Omental fat pad (tissue), 4 donors: ENCODE measurements around the gene UTF1. TPM values are rescaled to one million over a fixed set of nuclear protein-coding genes. Genes with fewer than 3 reads are reported as not detected.

Experiments used
- ATAC-seq: fragments of 150-250 bp; one replicate; pipeline ENCODE4 v1.9.1; 2016; ENCODE audit warnings: mild to moderate bottlenecking, moderate library complexity; ENCODE audit not compliant: low FRiP score
- DNase-seq: peaks from one replicate; pipeline ENCODE4 v3.0.0-alpha.2; 2019; ENCODE audit warnings: low spot score
- total RNA-seq, 4 donors: library from RNA; depleted of rRNA; stranded (reverse); fragments of >200 nt; gene quantifications; one replicate each; pipeline ENCODE4 v1.1.0, GENCODE V29; 2016
- TF ChIP-seq, protein P1 (sequence below), 3 donors: fragments of 450-650 bp; IDR thresholded peaks; one replicate each; pipeline ENCODE4 v1.5.1; 2016 to 2017; ENCODE audit warnings: antibody characterized with exemption in 3 of 3, mild to moderate bottlenecking in 3 of 3, moderate library complexity in 2 of 3

The UTF1 gene
- total RNA-seq, 4 donors from 2014 or later = not detected

DNA sequence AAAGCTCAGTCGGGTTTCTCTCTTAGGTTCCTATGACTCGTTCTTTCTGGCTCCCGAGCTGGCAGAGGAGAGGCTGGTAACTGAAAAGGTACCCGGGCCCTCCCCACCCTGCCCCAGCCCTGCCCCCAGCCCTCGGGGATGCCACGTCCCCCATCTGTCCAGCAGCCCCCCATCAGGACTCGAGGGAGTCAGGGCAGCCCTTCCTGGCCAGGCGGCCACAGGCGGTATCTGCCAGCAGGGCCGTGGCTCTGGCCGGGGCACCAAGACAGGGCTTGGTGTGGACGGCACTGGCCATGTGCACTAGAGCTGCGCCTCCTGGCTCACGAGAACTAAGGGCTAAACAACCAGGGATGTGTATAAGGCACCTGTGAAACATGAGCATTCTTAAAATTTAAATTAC lies 40.3 kb upstream of the UTF1 start:
- TF ChIP-seq, protein P1, sequence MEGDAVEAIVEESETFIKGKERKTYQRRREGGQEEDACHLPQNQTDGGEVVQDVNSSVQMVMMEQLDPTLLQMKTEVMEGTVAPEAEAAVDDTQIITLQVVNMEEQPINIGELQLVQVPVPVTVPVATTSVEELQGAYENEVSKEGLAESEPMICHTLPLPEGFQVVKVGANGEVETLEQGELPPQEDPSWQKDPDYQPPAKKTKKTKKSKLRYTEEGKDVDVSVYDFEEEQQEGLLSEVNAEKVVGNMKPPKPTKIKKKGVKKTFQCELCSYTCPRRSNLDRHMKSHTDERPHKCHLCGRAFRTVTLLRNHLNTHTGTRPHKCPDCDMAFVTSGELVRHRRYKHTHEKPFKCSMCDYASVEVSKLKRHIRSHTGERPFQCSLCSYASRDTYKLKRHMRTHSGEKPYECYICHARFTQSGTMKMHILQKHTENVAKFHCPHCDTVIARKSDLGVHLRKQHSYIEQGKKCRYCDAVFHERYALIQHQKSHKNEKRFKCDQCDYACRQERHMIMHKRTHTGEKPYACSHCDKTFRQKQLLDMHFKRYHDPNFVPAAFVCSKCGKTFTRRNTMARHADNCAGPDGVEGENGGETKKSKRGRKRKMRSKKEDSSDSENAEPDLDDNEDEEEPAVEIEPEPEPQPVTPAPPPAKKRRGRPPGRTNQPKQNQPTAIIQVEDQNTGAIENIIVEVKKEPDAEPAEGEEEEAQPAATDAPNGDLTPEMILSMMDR (IDR thresholded peaks at IDR 0.05) = no peak
- ATAC-seq = no peak
- DNase-seq = no peak

DNA sequence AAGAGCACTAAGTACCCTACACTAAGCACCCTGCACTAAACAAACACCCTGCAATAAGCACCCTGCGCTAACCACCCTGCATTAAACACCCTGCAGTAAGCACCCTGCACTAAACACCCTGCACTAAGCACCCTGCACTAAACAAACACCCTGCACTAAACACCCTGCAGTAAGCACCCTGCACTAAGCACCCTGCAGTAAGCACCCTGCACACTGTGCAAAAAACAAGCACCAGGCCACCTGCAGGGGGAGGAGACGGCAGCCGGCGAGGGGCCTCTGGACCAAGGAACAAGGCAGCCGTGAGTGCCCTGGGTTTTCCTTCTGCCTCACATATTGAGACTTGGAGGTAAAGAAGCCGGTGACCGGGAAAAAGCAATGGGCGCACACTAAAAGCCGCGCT lies 39.8 kb upstream of the UTF1 start:
- DNase-seq (no peak), ATAC-seq (no peak)
- TF ChIP-seq, protein P1 (IDR thresholded peaks at IDR 0.05) = no peak

DNA sequence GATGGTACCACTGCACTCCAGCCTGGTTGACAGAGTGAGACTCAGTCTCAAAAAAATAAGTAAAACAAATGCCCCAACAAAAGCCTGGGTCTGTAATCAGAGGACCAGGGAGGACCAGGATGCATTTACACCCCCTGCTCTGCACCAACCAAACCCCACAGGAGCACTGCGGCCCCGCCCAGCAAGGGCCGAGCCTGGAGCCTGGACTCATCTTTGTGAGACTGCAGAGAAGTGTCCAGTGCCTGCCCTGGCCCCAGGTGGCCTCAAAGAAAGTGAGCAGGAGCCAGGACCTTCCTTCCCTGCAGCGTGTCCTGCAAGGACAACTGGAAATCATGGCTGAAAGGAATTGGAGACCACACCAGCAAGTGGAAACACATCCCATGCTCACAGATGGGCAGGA lies 38.4 kb upstream of the UTF1 start:
- ATAC-seq (no peak), DNase-seq (no peak)
- TF ChIP-seq, protein P1 (IDR thresholded peaks at IDR 0.05) = no peak

DNA sequence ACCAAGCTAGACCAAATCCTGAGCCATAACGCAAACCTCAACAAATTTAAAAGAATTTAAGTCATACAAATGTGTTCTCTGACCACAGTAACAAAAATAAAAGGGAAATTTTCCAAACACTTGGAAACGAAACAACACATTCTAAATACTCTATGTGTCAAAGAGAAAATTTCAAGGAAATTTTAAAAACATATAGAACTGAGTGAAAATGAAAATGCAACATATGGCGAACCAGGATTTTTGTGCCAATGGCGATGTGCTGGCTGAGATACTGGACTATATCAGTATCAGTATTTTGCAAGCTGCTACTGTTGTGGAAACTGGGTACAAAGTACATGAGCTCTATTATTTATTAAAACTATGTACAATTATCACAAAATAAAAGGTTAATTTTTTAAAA lies 35.9 kb upstream of the UTF1 start:
- ATAC-seq = no peak
- TF ChIP-seq, protein P1 (IDR thresholded peaks at IDR 0.05) = no peak
- DNase-seq = no peak

DNA sequence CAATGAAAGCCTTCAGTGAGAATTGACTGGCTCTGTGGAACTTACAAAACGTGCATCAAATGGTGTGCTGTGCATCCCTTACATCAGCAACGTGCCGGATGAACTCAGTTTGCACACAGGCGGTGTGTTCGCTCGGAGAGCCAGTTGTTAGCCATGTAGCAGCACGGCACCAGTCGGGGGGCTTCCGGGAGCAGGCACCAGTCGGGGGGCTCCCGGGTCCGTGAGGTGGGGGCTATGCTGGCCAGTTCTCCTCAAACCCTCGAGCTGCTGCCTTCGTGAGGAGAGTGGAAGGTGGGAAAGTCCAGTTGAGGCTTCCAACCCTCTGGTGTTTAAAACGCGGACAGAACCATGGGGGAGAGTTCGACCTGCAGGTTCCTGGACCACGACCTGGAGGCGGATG lies 34.9 kb upstream of the UTF1 start:
- DNase-seq (no peak), ATAC-seq (no peak)
- TF ChIP-seq, protein P1 (IDR thresholded peaks at IDR 0.05) = no peak

DNA sequence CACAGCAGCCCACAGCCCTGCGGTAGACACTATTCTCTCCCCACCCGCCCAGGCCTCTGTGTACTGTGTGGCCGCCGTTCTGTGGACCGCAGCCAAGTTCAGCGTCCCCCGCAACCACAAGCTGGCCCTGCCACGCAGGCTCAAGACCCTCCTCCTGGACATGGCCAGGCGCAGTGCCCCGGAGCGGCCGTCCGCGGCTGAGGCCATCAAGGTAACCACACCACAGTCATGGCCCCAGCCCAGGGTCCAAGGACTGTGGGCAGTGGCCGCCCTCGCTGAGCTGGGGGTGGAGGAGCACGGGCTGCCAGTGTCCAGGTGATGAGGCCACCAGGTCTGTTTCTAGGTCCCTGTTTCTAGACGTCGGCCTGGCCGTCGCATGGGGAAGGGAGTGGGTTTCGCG lies 34.4 kb upstream of the UTF1 start:
- DNase-seq (no peak), ATAC-seq (no peak)
- TF ChIP-seq, protein P1 (IDR thresholded peaks at IDR 0.05) = no peak

DNA sequence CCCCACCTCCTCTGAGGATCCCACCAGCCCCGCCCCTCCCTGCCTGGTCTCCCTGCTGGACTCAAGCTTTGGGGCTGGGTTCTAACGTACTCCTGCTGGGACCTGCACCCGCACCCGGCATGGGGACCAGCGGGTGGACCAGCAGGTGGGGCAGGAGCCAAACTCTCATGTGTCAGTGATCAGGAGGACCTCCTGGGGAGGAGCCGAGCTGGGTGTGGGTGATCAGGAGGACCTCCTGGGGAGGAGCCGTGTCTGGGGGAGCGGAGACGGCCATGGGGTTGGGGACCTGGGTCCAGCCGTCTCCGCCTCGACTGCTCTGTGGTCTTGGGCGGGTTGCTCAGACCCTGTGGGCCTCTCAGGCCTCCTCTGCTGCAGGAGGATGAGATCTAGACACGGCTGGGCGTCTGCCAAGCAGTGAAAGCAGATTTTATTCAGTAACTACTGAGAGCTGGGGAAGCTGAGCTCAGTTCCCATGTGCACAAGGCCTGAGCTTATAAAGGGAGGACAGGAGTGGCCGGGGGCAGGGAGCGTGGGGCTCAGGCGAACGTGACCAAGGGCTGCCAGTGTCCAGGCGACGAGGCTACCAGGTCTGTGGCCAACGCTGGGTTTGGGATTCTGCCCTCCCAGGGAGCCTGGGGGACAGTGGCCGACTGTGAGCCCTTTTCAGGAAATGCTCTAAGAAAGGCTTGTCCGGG lies 33.6 kb upstream of the UTF1 start:
- ATAC-seq (no peak), DNase-seq (no peak)
- TF ChIP-seq, protein P1 (IDR thresholded peaks at IDR 0.05) = no peak
